Measurements from ENCODE around the gene NUCKS1. TPM values are rescaled to one million over a fixed set of nuclear protein-coding genes. Genes with fewer than 3 reads are reported as not detected.

Gene NUCKS1
- polyA plus RNA-seq, 1 of the 3 experiments (the other 2 are of a cell fraction): 25.4 TPM

DNA sequence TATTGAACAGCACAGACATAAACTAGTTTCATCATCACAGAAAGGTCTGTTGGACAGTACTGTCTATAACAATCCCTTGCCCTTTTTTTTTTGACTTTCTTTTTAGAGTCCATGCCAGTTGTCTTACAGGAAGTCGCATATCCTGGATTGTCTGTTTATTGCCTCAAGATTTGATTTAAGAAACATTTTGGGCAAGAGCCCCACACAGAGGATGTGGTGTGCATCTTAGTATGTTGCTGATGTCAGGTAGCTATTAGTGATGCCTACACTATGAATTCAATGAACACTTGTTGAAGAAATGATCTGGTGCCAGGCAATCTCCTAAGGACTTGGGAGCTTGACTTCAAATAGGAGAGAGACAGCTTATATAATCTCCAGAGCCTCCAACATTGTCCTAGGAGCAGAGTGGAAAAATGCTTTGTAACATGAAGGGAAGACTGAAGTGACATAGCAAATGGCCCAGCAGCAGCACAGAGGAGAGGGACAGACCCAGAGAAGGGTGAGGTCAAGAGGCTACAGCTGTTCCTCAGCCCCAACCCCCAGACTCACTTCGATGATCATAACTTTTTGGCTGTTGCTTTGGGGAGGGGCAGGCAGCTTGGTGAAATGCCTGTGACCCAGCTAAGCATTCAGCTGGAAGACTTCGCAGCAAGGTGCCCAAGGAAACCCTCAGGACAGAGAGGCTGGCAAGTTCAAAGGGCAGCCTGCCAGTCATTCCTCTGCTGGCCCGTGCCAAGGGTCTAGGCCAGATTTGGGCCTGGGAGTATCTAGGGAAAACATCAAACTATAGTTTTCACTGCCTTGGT is 32.8 kb upstream of the NUCKS1 start:
- Histone ChIP-seq H3K9me2 (no peaks in the 10 kb centered on the region), H3K27me3 (ENCODE audit: insufficient read depth) (no peaks in the 10 kb centered on the region), H4K20me1 (ENCODE audit: insufficient read depth) (no peaks in the 10 kb centered on the region), H3K9ac (no peak overlapping the region), H3K4me3 (ENCODE audit: low read depth in 2 of 2, low read length in 1 of 2) (no peak overlapping the region), H3K4me2 (no peak overlapping the region), H3K9me3 (no peaks in the 10 kb centered on the region), H2AFZ (ENCODE audit: low read depth) (no peak overlapping the region), H3K4me1 (ENCODE audit: control insufficient read depth in 1 of 2, insufficient read depth in 2 of 2, low read depth in 1 of 2, low read length in 1 of 2) (peaks cover 0 to 5% of the 10 kb centered on the region in 2 experiments; a peak in 1 of 4 replicates), H3K79me2 (ENCODE audit: insufficient read depth) (no peaks in the 10 kb centered on the region), H3K27ac (ENCODE audit: low read depth in 2 of 2, low read length in 1 of 2) (no peak overlapping the region), H3F3A (replicated peaks; ENCODE audit: insufficient read depth) (no peaks in the 10 kb centered on the region), H3K36me3 (replicated peaks in 1 of 2; ENCODE audit: control insufficient read depth in 1 of 2, insufficient read depth in 2 of 2, low read length in 1 of 2) (no peaks in the 10 kb centered on the region)
- WGBS (ENCODE audit: low lambda C conversion rate): 50% methylated on average over 2 of the region's 4 CpGs
- DNase-seq: no peak
- ChIA-PET POLR2A (no interaction called here), CTCF (interaction anchor here (1.5 to 2.4 kb wide), 2 partner anchors 10 to 194 kb away, joined by 6 to 23 read pairs; no protein-coding TSS in a partner anchor)
- TF ChIP-seq GABPA (IDR thresholded peaks at IDR 0.05; ENCODE audit: low read depth) (no peak), TCF12 (IDR thresholded peaks at IDR 0.05) (no peak), FOXM1 (IDR thresholded peaks at IDR 0.05; ENCODE audit: low read depth) (no peak), RCOR1 (IDR thresholded peaks at IDR 0.05; ENCODE audit: low read length) (no peak), ELF1 (IDR thresholded peaks at IDR 0.05) (no peak), GATA2 (CRISPR knock-in tag; IDR thresholded peaks at IDR 0.05) (no peak), CHD2 (IDR thresholded peaks at IDR 0.05; ENCODE audit: low read length, partially characterized antibody) (no peak), NRF1 (IDR thresholded peaks at IDR 0.05; ENCODE audit: low read depth, low read length) (no peak), TAF1 (IDR thresholded peaks at IDR 0.05; ENCODE audit: borderline replicate concordance, low read depth, low read length) (no peak), MXI1 (IDR thresholded peaks at IDR 0.05; ENCODE audit: low read depth, low read length) (no peak)
- TF ChIP-seq, protein P1, sequence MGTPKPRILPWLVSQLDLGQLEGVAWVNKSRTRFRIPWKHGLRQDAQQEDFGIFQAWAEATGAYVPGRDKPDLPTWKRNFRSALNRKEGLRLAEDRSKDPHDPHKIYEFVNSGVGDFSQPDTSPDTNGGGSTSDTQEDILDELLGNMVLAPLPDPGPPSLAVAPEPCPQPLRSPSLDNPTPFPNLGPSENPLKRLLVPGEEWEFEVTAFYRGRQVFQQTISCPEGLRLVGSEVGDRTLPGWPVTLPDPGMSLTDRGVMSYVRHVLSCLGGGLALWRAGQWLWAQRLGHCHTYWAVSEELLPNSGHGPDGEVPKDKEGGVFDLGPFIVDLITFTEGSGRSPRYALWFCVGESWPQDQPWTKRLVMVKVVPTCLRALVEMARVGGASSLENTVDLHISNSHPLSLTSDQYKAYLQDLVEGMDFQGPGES (IDR thresholded peaks at IDR 0.05; ENCODE audit: low read depth, low read length): no peak
- TF ChIP-seq, protein P2, sequence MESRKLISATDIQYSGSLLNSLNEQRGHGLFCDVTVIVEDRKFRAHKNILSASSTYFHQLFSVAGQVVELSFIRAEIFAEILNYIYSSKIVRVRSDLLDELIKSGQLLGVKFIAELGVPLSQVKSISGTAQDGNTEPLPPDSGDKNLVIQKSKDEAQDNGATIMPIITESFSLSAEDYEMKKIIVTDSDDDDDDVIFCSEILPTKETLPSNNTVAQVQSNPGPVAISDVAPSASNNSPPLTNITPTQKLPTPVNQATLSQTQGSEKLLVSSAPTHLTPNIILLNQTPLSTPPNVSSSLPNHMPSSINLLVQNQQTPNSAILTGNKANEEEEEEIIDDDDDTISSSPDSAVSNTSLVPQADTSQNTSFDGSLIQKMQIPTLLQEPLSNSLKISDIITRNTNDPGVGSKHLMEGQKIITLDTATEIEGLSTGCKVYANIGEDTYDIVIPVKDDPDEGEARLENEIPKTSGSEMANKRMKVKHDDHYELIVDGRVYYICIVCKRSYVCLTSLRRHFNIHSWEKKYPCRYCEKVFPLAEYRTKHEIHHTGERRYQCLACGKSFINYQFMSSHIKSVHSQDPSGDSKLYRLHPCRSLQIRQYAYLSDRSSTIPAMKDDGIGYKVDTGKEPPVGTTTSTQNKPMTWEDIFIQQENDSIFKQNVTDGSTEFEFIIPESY (IDR thresholded peaks at IDR 0.05; ENCODE audit: borderline replicate concordance, low read depth): no peak
- TF ChIP-seq, protein P3, sequence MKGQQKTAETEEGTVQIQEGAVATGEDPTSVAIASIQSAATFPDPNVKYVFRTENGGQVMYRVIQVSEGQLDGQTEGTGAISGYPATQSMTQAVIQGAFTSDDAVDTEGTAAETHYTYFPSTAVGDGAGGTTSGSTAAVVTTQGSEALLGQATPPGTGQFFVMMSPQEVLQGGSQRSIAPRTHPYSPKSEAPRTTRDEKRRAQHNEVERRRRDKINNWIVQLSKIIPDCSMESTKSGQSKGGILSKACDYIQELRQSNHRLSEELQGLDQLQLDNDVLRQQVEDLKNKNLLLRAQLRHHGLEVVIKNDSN (IDR thresholded peaks at IDR 0.05; ENCODE audit: borderline replicate concordance, low read depth): no peak

DNA sequence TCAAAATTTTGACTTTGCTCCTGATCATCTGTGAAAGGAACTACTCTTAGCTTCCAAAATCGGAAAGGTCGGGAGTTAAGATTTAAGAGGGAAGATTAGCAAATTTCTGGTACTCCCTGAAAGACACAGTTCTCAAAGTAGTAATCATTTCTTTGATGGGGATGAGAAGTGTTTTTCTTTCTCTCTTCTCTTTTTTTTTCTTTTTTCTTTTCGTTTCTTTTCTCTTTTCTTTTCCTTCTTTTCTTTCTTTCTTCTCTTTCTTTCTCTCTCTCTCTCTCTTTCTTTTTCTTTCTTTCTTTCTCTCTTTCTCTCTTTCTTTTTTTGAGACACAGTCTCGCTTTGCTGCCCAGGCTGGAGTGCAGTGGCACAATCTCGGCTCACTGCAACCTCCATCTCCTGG is 30.4 kb upstream of the NUCKS1 start:
- Histone ChIP-seq H3K9me2 (no peaks in the 10 kb centered on the region), H3K4me1 (ENCODE audit: control insufficient read depth in 1 of 2, insufficient read depth in 2 of 2, low read depth in 1 of 2, low read length in 1 of 2) (peaks cover 0 to 5% of the 10 kb centered on the region in 2 experiments; a peak in 1 of 4 replicates), H3F3A (replicated peaks; ENCODE audit: insufficient read depth) (no peaks in the 10 kb centered on the region), H3K27ac (ENCODE audit: low read depth in 2 of 2, low read length in 1 of 2) (no peak overlapping the region), H3K9me3 (no peaks in the 10 kb centered on the region), H3K9ac (no peak overlapping the region), H3K27me3 (ENCODE audit: insufficient read depth) (no peaks in the 10 kb centered on the region; the same call in 1 of the 2 replicates), H4K20me1 (ENCODE audit: insufficient read depth) (no peaks in the 10 kb centered on the region), H3K79me2 (ENCODE audit: insufficient read depth) (no peaks in the 10 kb centered on the region), H3K36me3 (replicated peaks in 1 of 2; ENCODE audit: control insufficient read depth in 1 of 2, insufficient read depth in 2 of 2, low read length in 1 of 2) (no peaks in the 10 kb centered on the region), H3K4me3 (ENCODE audit: low read depth in 2 of 2, low read length in 1 of 2) (no peak overlapping the region), H2AFZ (ENCODE audit: low read depth) (no peak overlapping the region), H3K4me2 (no peak overlapping the region)
- CTCF ChIA-PET: interaction anchor here (0.8 to 1.0 kb wide), 2 partner anchors 172 to 197 kb away, joined by 3 to 4 read pairs; no protein-coding TSS in a partner anchor
- no peak for DNase-seq
- POLR2A ChIA-PET: no interaction called here
- TF ChIP-seq, protein P4, sequence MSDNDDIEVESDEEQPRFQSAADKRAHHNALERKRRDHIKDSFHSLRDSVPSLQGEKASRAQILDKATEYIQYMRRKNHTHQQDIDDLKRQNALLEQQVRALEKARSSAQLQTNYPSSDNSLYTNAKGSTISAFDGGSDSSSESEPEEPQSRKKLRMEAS (IDR thresholded peaks at IDR 0.05; ENCODE audit: low read depth): no peak
- TF ChIP-seq POLR2AphosphoS5 (IDR thresholded peaks at IDR 0.05; ENCODE audit: low read depth, low read length): no peak
- TF ChIP-seq NFIC (IDR thresholded peaks at IDR 0.05; ENCODE audit: borderline replicate concordance): no peak
- no peak for TF ChIP-seq SIN3A (IDR thresholded peaks at IDR 0.05; ENCODE audit: borderline replicate concordance, low read depth, low read length)
- TF ChIP-seq RFX5 (IDR thresholded peaks at IDR 0.05; ENCODE audit: low read length): no peak
- TF ChIP-seq RAD21 (IDR thresholded peaks at IDR 0.05; ENCODE audit: low read length): no peak
- no peak for TF ChIP-seq MEF2A (IDR thresholded peaks at IDR 0.05; ENCODE audit: borderline replicate concordance, low read depth)
- TF ChIP-seq YY1 (IDR thresholded peaks at IDR 0.05; ENCODE audit: low read depth): no peak
- WGBS (ENCODE audit: low lambda C conversion rate): 82% methylated on average over 5 of the region's 5 CpGs
